OCI-LY7 (cell line): ENCODE results near the gene CSH1. TPM values are rescaled to one million over a fixed set of nuclear protein-coding genes. Genes with fewer than 3 reads are reported as not detected.

Experiments
- BruUV-seq: library from RNA; stranded (reverse); fragments of 400-500 nt; replicated peaks from 2 replicates; lab custom pipeline; 2021; lab: Mats Ljungman, UMichigan
- CTCF ChIA-PET: fragments of 300-600 bp; sonication (Branson Sonifier 250); formaldehyde crosslinking; loops from one replicate; lab custom pipeline; 2022; ENCODE audit warnings: antibody characterized with exemption; ENCODE audit not compliant: unreplicated experiment; lab: Charles Lee
- POLR2A ChIA-PET: fragments of 300-600 bp; sonication (Branson Sonifier 250); formaldehyde crosslinking; loops from one replicate; lab custom pipeline; 2022; ENCODE audit warnings: antibody characterized with exemption; lab: Charles Lee
- DNase-seq: peaks from one replicate; pipeline ENCODE4 v3.0.0-alpha.2; 2015; ENCODE audit warnings: low spot score
- H2AFZ ChIP-seq: fragments of 200-600 bp; sonication (generic), shearing (Covaris generic); 2 replicates; pipeline ENCODE4 v1.6.1; 2014; ENCODE audit warnings: mild to moderate bottlenecking, antibody characterized with exemption, low read length, moderate library complexity
- H3K27ac ChIP-seq: fragments of 200-600 bp; sonication (generic); 2 replicates; pipeline ENCODE4 v1.5.1; 2014; ENCODE audit warnings: mixed run types, low read depth, mild to moderate bottlenecking, moderate library complexity, low read length, inconsistent platforms; ENCODE audit not compliant: poor library complexity, severe bottlenecking
- H3K36me3 ChIP-seq: fragments of 200-600 bp; sonication (generic); 2 replicates; pipeline ENCODE4 v1.6.1; 2014; ENCODE audit warnings: mild to moderate bottlenecking, antibody characterized with exemption, low read length, moderate library complexity, mixed read lengths; ENCODE audit not compliant: insufficient read depth
- H3K4me1 ChIP-seq: fragments of 200-600 bp; sonication (generic); 2 replicates; pipeline ENCODE4 v1.5.1; 2014; ENCODE audit warnings: mild to moderate bottlenecking, low read length; ENCODE audit not compliant: insufficient read depth, poor library complexity, severe bottlenecking
- H3K4me2 ChIP-seq: fragments of 200-600 bp; sonication (generic); 2 replicates; pipeline ENCODE4 v1.6.1; 2014; ENCODE audit warnings: mild to moderate bottlenecking, low read length
- H3K4me3 ChIP-seq: fragments of 200-600 bp; sonication (generic); 2 replicates; pipeline ENCODE4 v1.5.1; 2014; ENCODE audit warnings: mild to moderate bottlenecking, low read depth, low read length; ENCODE audit not compliant: poor library complexity, severe bottlenecking
- H3K79me2 ChIP-seq: fragments of 200-600 bp; sonication (generic); 2 replicates; pipeline ENCODE4 v1.6.1; 2016; ENCODE audit warnings: low read depth, mild to moderate bottlenecking, low read length, moderate library complexity, mixed read lengths; ENCODE audit not compliant: insufficient read depth
- H3K9me2 ChIP-seq: fragments of 200-600 bp; sonication (generic); 2 replicates; pipeline ENCODE4 v1.6.1; 2016; ENCODE audit warnings: mild to moderate bottlenecking, low read length, mixed read lengths; ENCODE audit not compliant: insufficient read depth
- H3K9me3 ChIP-seq: fragments of 200-600 bp; sonication (generic); 2 replicates; pipeline ENCODE4 v1.6.1; 2014; ENCODE audit warnings: mild to moderate bottlenecking, mixed run types, low read length, mixed read lengths
- H4K20me1 ChIP-seq: fragments of 200-600 bp; sonication (generic); 2 replicates; pipeline ENCODE4 v1.6.1; 2014; ENCODE audit warnings: mild to moderate bottlenecking, antibody characterized with exemption, low read length, moderate library complexity, mixed read lengths; ENCODE audit not compliant: insufficient read depth
- CTCF ChIP-seq: fragments of 200-600 bp; sonication (generic); conservative IDR thresholded peaks from 2 replicates; pipeline ENCODE4 v1.5.1; 2014; ENCODE audit warnings: mild to moderate bottlenecking, antibody characterized with exemption, low read length, moderate library complexity, mixed read lengths
- EZH2phosphoT487 ChIP-seq: fragments of 200-600 bp; sonication (generic); IDR thresholded peaks from 2 replicates; pipeline ENCODE4 v1.6.1; 2018; ENCODE audit warnings: low read depth, borderline replicate concordance, mild to moderate bottlenecking, mixed run types, antibody characterized with exemption, low read length, moderate library complexity, mixed read lengths
- intact Hi-C: fragments of 100-400 bp; cut with micrococcal nuclease; formaldehyde crosslinking; loops from one replicate; pipeline ENCODE4 v1.10.0; 2022; ENCODE audit not compliant: unreplicated experiment
- total RNA-seq, 2 experiments: library from RNA; depleted of rRNA in 1 of 2; stranded (reverse); fragments of >200 nt in 1 of 2; shearing (Covaris generic) in 1 of 2; gene quantifications; 2 replicates each; pipeline ENCODE4 v1.2.3, GENCODE V29; 2014 to 2022

CSH1 gene
- total RNA-seq, 2 experiments from 2014 or later = not detected

DNA sequence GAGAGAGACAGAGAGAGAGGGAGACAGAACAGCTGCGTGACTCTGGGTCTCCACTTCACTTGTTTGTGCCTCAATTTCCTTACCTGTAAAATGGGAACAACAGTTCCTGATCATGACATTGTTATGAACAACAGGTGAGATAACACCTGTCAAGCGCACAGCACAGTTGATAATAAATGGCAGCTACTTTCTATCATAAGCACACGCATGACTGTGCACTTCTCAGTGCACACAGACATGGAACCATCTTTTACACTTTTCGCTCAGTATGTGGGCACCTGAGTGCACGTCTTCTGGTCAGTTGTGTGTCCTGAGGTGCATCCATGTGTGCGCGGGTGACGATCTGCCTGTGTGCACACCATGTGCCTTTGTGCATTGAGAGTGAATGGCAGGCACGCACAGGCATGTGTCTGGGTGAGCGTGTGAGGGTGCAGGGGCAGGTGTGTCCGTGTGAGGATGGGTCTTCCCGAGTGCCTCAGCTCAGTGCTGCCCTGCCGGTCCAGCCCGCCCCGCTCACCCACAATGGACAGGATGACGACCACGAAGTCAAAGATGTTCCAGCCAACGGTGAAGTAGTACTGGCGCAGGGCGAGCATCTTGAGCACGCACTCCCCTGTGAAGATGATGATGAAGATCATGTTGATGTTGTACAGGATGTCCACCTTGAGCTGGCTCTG, 46.1 kb upstream of the CSH1 start:
- Histone ChIP-seq H4K20me1 (no peaks in the 10 kb centered on the region), H3K9me2 (no peaks in the 10 kb centered on the region), H3K36me3 (no peaks in the 10 kb centered on the region), H3K4me3 (no peak overlapping the region), H3K9me3 (no peaks in the 10 kb centered on the region), H2AFZ (no peak overlapping the region), H3K4me1 (peaks cover 69% of the 10 kb centered on the region), H3K79me2 (no peaks in the 10 kb centered on the region), H3K4me2 (no peak overlapping the region), H3K27ac (no peak overlapping the region)
- no TSS peak for BruUV-seq
- POLR2A ChIA-PET = interaction anchor here (0.6 kb wide), 1 partner anchor 9 kb away, joined by 3 read pairs; no protein-coding TSS in a partner anchor
- no peak for DNase-seq
- no peak for TF ChIP-seq EZH2phosphoT487
- CTCF ChIA-PET = interaction anchor here (1.5 kb wide), 2 partner anchors 8 to 23 kb away, joined by 3 to 6 read pairs; no protein-coding TSS in a partner anchor
- intact Hi-C loops = no loop called here

- Histone ChIP-seq H3K9me2 (no peaks in the 10 kb centered on the region), H2AFZ (no peak overlapping the region), H3K4me2 (no peak overlapping the region), H4K20me1 (no peaks in the 10 kb centered on the region), H3K4me3 (no peak overlapping the region), H3K4me1 (peaks cover 70% of the 10 kb centered on the region), H3K9me3 (no peaks in the 10 kb centered on the region), H3K79me2 (no peaks in the 10 kb centered on the region), H3K27ac (no peak overlapping the region), H3K36me3 (no peaks in the 10 kb centered on the region)
- BruUV-seq = no TSS peak
- ChIA-PET POLR2A (interaction anchor here (0.6 kb wide), 1 partner anchor 8 kb away, joined by 3 read pairs; no protein-coding TSS in a partner anchor), CTCF (no interaction called here)
- DNase-seq = no peak
- intact Hi-C loops = no loop called here
- no peak for TF ChIP-seq CTCF
- TF ChIP-seq EZH2phosphoT487 = no peak
Measured at GRCh38 chr17:63941751-63942150, 45.4 kb upstream of the CSH1 start.

DNA sequence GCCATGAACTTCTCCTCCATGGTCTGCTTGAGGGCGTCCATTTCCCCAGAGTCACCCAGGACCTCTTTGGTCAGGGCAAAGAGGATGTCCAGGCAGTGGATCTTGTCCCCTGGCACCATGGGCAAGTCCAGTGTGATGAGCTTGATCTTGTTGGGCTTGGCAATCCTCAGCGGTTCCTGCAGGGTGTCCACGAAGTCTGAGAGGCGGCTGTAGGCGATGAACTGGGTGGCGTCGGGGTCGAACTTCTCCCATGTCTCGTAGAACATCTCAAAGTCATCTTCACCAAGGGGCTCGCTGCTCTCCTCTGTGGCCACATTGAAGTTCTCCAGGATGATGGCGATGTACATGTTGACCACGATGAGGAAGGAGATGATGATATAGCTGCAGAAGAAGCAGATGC, 44.8 kb upstream of the CSH1 start:
- H3K36me3 ChIP-seq = no peaks in the 10 kb centered on the region; the same call in 1 of the 2 replicates
- H3K4me2 ChIP-seq = no peak overlapping the region
- H3K9me3 ChIP-seq = no peaks in the 10 kb centered on the region
- no peaks in the 10 kb centered on the region for H3K9me2 ChIP-seq
- no peaks in the 10 kb centered on the region for H4K20me1 ChIP-seq
- intact Hi-C loops = no loop called here
- BruUV-seq = no TSS peak
- ChIA-PET CTCF (no interaction called here), POLR2A (no interaction called here)
- no peak overlapping the region for H3K4me3 ChIP-seq
- peaks cover 70% of the 10 kb centered on the region for H3K4me1 ChIP-seq
- no peak overlapping the region for H3K27ac ChIP-seq
- no peaks in the 10 kb centered on the region for H3K79me2 ChIP-seq
- TF ChIP-seq EZH2phosphoT487 (no peak), CTCF (no peak)
- no peak overlapping the region for H2AFZ ChIP-seq
- DNase-seq = no peak
